GM19452 (cell line): ENCODE measurements around the gene EXOC3L1.
A peak's percentile ranks its signal among the peaks of the same experiment; 100 is the strongest.

Experiments used
- ATAC-seq: cut with Tn5 transposase; IDR thresholded peaks from one replicate; pipeline ENCODE4 v1.9.1; 2021; ENCODE audit not compliant: unreplicated experiment

EXOC3L1 gene

GRCh38 chr16:67183627-67184452 lies 6.1 kb downstream of the EXOC3L1 start, which contains the start of gene MATCAP1:
MATCAP1 (minus strand) TSS chr16:67183963; CDS start chr16:67180610, 3,353 bp downstream.
- peak; percentile 90 for ATAC-seq

DNA sequence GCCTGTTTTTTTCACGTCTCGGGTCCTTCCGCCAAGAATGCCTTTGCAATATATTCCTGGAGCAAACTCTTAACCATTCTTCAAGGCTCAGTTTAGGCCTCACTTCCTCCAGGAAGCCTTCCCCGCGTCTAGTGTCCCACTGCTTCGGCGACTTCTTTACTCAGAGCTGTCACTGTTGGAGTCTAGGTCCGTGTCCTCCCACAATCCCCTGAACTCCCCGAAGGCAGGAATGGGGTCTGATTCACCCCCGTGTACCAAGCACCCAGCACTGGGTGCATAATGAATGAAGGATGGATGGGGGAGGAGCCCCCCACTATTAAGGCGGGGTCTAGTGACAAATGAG lies 6.7 kb downstream of the EXOC3L1 start:
- no peak for ATAC-seq

DNA sequence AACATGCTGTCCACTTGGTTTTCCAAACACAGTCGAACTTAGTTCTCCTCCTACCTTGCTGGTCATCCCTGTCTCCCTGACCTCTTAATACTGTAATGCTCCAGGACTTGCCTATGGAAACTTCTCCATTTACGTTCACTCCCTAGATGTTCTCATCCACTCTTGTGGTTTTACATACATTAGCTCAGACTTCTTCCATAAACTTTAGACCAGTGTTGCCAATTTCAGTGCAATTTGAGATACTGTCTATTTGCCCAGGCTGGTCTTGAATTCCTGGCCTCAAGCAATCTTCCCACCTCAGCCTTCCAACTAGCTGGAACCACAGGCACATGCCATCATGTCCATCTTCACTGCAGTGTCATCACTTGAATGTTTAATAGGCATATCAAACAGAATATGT lies 7.6 kb downstream of the EXOC3L1 start:
- no peak for ATAC-seq

DNA sequence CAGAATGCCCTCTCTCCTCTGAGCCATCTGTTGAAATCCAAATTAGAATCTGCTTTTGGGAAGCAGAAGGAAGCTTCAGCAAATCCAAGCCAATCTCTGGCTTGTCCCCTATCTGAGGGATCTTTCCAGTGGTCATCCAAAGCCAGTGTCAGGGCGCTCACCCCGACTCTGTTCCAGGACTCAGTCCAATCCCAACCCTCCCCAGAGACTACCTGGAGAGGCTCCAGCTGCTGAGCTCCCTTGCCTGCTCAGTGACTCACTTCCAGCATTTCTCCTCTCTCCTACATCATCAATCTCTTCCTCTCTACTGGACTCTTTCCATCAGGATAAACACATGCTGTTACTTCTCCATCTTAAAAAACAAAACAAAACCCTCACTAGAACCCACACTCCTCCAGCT lies 8.6 kb downstream of the EXOC3L1 start:
- no peak for ATAC-seq

GRCh38 chr16:67180166-67180565 lies 9.8 kb downstream of the EXOC3L1 start:
- ATAC-seq = no peak

DNA sequence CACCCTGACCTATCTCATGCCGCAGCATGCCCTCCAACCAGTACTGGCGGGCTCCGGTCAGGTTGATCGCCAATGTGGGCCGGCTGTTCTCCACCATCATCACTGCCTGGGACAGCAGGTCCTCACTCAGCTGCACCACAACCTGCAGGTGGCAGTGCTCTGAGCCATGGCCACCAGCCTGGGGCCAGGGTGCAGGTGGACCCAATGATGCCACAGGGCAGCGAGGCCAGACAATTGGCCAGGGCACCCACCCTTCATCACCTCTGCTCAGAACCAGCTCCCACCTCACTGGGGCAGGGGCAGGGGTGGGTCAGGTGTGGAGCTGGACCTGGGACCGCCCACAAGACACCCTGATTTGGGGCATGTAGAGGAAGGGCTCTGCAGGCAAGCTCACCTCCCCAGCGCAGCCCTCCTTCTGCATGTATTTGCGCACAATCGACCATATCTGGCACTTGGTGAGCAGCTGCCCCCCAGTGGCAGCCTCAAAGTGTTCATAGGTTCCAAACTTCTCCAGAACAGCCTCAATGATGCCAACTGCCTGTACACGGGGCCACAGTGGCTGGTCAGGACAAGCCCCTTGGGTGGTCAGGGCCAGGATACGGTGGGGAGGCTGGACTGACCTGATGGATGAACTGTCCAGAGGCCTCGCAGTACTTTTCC lies 10.4 kb downstream of the EXOC3L1 start:
- ATAC-seq = no peak

DNA sequence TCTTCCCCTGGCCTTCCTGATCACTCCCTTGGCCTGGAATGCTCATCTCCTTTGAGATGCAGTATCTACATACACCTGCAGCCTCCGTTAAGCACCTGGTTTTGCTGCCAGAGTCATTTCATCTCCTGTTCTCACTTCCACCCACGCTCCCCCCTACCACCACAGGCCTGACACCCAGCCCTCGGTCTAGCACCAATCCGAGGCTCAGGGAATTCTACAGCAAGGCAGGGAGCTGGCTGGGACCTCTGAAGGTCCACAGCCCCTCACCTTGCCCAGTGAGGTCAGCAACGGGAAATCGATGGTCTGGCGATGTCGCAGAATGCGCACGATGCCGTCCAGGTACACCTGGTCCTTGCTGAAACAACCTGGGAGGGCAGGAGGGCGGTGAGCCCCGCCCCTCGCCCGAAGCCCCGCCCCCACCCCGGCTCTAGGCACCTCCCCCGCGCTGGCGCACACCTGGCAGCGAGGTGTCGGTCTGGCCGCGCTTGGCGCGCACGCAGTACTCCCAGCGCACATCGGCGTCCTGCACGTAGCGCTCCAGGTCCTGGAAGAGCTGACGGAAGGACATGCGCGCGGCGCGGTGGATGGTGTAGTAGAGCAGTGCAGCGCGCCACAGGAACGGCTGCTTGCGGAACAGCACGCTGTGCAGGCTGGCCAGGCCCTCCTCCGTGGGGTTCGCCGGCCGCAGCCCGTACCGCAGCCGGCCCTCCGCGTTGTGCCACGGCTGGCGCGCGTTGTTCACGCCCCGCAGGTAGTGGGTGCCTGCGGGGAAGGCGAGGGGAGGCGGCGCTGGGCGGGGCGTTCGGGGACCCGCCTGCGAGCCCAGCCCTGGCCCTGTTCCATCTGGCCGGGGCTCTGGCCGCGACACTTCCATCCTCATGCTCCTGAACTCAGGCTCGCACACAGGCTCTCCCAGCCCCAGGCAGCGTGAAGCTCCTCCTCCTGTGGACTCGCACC lies 11.9 kb downstream of the EXOC3L1 start:
- ATAC-seq = no peak

GRCh38 chr16:67176662-67177061 lies 13.3 kb downstream of the EXOC3L1 start:
- no peak for ATAC-seq

DNA sequence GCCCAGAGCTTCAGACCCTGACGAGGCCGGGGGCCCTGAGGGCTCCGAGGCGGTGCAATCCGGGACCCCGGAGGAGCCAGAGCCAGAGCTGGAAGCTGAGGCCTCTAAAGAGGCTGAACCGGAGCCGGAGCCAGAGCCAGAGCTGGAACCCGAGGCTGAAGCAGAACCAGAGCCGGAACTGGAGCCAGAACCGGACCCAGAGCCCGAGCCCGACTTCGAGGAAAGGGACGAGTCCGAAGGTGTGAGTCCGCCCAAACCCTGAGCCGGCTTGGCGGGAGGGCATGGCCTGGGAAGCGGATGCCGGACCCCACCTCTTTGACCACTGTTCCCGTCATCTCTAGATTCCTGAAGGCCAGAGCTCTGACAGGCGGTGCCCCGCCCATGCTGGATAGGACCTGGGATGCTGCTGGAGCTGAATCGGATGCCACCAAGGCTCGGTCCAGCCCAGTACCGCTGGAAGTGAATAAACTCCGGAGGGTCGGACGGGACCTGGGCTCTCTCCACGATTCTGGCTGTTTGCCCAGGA lies 15.2 kb downstream of the EXOC3L1 start:
- ATAC-seq = no peak

DNA sequence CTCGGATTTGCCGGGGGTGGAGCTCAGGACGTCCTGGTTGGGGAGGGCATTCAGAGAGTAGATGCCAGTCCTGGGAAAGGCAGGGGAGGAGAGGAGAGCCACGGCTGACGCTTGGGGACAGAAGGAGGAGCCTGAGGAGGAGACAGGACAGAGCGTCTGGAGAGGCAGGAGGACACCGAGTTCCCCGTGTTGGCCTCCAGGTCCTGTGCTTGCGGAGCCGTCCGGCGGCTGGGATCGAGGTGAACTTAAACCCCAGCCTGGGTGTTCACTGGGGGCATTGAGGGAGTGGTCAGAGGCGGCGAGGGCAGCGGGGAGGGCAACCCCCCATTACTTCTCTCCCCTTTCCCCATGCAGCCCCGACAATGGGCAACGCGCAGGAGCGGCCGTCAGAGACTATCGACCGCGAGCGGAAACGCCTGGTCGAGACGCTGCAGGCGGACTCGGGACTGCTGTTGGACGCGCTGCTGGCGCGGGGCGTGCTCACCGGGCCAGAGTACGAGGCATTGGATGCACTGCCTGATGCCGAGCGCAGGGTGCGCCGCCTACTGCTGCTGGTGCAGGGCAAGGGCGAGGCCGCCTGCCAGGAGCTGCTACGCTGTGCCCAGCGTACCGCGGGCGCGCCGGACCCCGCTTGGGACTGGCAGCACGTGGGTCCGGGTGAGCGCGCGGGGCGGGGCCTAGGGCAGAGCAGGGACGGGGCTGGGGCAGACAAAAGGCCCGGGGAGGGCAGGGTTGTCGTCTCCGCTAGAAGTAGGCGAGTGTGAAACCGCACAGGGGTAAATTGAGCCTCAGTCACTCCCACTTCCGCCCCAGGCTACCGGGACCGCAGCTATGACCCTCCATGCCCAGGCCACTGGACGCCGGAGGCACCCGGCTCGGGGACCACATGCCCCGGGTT lies 15.9 kb downstream of the EXOC3L1 start:
- peak; percentile 40 for ATAC-seq

- ATAC-seq = no peak
These were observed 16.6 kb downstream of the EXOC3L1 start for GRCh38 chr16:67173323-67173722.

DNA sequence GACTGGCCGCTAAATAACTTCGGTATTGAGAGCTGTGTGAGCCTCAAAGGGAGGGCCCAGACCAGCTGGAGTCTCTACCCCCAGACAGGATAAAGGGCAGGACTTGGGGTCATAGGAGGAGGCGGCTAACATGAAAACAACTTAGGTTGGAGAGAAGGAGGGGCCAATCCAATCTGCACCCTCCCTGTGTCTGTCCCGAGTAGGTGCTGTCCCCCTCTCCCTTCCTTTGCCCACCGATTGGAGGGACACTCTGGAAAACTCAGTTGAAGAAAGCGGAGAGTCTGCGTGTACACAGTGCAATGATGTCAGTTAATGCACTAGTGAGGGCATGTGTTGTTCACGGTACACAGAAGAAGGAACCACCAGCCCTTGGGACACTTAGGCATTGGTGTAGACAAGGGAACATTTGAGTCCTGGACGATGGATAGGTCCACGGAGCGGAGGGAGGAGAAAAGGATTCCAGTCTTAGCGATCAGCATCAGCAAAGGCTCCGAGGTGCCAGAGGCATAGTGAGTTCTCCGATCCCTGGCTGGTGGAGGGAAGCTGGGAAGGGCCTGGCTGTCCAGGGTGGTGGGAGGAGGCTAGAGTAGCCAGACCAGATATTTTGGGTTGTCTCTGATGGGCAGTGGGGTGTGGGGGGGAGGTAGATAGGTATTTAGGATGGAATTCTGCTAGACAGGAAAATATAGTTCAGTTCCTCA lies 18.8 kb downstream of the EXOC3L1 start:
- peak; percentile 8 for ATAC-seq

DNA sequence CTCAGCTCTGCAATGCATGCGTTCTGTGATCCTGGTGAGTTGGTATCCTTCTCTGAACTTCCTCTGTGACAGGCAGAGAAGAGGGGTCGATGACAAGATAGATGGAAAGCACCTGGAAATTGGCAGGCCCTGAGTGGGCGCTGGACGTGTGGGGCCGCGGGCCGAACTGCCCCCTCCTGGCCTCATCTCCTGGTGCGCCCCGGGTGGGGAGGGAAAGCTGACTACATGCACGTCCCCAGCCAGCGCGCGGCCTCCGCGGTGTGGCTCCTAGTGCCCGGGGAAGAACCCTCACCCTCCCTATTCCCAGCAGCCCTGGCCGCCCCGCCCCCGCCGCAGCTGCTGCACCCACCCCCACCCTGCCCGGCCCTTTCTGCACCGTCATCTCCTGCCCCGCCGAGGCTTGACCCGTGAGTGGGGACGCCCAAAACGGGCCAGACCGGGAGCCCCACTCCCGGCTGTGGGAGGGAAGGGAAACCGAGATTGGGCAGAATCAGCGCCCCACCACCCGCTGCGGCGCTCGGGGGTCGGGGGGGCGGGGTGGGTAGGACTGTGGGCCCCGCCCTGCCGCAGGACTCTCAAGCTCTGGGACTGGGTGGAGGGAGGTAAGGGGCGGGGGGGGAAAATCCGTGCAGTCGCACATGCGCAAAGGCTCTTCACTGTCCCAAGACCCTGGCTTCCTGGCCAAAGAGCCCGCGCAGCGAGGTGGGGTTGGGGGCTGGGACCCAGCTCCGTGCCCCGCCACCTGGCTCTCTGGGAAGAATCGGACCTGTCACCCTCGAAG lies 19.6 kb downstream of the EXOC3L1 start, which contains the start of gene NOL3:
TSS of gene NOL3 (plus strand) at position 371 of the 781 bp plus-strand sequence.
- ATAC-seq = peak; percentile 34

DNA sequence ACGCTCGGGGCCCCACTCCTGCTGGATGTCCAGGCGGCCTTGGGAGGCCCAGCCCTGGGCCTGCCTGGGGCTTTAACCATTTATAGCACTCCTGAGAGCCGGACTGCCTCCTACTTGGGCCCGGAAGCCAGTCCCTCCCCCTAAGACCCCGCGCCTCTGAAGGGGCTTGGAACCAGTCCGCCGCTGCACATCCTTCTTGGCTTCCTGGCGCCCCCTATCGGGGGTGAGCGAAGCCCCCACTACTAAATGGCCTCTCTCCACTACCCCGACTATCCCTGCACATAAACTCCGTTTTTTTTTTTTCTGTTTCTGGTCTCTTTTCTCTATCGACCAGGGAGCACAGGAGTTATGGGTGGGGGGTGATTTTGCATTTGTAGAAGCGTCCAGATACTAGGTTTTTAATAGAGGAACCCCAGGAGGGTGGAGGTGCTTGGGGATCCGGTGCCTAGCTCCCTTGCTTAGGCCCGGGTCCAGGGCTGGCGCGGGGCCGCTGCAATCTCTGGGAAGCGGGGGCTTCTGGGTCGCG lies 20.2 kb downstream of the EXOC3L1 start:
- no peak for ATAC-seq

GRCh38 chr16:67169011-67169451 lies 20.9 kb downstream of the EXOC3L1 start:
- no peak for ATAC-seq

DNA sequence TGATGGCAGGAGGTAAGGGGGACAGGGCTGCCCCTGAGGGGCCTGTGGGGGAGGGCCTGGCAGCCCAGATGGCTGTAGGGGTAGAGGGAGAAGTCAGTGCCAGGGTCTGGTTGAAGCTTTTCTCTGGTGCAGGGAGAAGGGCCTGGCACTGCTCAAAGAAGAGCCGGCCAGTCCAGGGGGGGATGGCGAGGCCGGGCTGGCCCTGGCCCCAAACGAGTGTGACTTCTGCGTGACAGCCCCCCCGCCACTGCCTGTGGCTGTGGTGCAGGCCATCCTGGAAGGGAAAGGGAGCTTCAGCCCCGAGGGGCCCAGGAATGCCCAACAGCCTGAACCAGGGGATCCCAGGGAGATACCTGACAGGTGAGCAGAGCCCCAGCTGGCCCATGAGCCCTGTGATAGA lies 22.3 kb downstream of the EXOC3L1 start:
- no peak for ATAC-seq

- no peak for ATAC-seq
These were observed 23.3 kb downstream of the EXOC3L1 start for GRCh38 chr16:67166598-67167168.

DNA sequence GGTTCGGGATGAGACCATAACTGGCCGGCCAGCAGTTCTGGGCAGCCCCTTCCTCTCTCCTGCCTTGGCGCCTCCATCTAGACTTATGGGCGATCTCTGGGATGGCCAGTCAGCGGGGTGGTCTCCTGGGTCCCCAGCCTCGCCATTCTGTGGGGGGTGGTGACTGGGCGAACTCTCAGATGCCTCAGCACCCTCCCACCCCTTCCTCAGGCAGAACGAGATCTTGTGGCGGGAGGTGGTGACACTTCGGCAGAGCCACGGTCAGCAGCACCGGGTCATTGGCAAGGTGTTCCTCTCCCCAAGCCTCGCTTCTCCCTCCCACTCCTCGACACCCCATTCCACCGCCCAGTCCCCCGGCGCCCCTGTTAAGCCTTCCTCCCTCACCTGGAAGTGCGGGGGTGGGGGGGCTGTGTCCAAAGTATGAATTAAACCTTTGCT lies 23.8 kb downstream of the EXOC3L1 start:
- ATAC-seq = no peak
